Measurements from ENCODE around the gene EIF3I.
A peak's percentile ranks its signal among the peaks of the same experiment; 100 is the strongest.

EIF3I gene

DNA sequence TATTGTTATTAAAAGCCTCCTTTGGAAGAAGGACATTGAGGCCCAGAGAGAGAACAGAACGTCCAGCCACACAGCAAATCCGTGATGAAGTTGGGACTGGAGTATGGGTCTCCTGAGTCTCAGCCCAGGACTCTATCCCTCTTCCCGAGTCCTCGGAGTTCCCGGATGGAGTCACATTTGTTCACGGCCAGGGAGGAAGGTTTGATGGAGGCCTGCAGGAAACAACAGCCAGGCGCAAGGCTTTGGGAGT, 43.1 kb upstream of the EIF3I start:
- ChIA-PET CTCF (interaction anchor here (0.7 to 1.6 kb wide), 5 partner anchors 15 to 185 kb away, joined by 3 to 5 read pairs (median 4); partner anchors contain the start of gene TMEM39B), POLR2A (interaction anchor here (0.6 to 2.7 kb wide), 23 partner anchors 9 to 534 kb away, joined by 3 to 26 read pairs (median 6); partner anchors contain the start of genes BSDC1, CCDC28B, HDAC1 and IQCC)
- H3K9me3 ChIP-seq (ENCODE audit: control insufficient read depth, insufficient read depth, low read depth, low read length): no peaks in the 10 kb centered on the region
- peaks cover 13 to 44% of the 10 kb centered on the region in 2 experiments for H3K36me3 ChIP-seq (ENCODE audit: control insufficient read depth in 2 of 2, insufficient read depth in 1 of 2, low read length in 2 of 2)
- peak overlapping the region; percentile 76 for H3K27ac ChIP-seq (ENCODE audit: extremely low read depth, low read depth, low read length)
- peak overlapping the region; percentile 25 for H3K4me3 ChIP-seq (ENCODE audit: low read depth, low read length)
- H3K4me1 ChIP-seq (ENCODE audit: control insufficient read depth, insufficient read depth, low read length): peaks cover 6% of the 10 kb centered on the region; the same call in 1 of the 2 replicates
- TF ChIP-seq ZNF529 (tag by site-specific recombination; IDR thresholded peaks at IDR 0.05; ENCODE audit: insufficient replicate concordance) (no peak), ZSCAN30 (tag by site-specific recombination; IDR thresholded peaks at IDR 0.05) (peak; percentile 8; the same call in 1 of the 2 replicates), ZNF112 (tag by site-specific recombination; IDR thresholded peaks at IDR 0.05) (no peak), HOXD13 (CRISPR knock-in tag; IDR thresholded peaks at IDR 0.05; ENCODE audit: borderline replicate concordance) (no peak), ZNF133 (tag by site-specific recombination; IDR thresholded peaks at IDR 0.05) (no peak), ZNF426 (tag by site-specific recombination; IDR thresholded peaks at IDR 0.05) (no peak), ZNF114 (tag by site-specific recombination; IDR thresholded peaks at IDR 0.05) (no peak), ZNF514 (tag by site-specific recombination; IDR thresholded peaks at IDR 0.05) (no peak), PRDM2 (tag by site-specific recombination; IDR thresholded peaks at IDR 0.05; ENCODE audit: borderline replicate concordance) (no peak), WT1 (tag by site-specific recombination; IDR thresholded peaks at IDR 0.05) (no peak), ZNF518A (tag by site-specific recombination; conservative IDR thresholded peaks at IDR 0.05; ENCODE audit: low read depth) (no peak), ATF2 (tag by site-specific recombination; IDR thresholded peaks at IDR 0.05; ENCODE audit: low read depth) (no peak), ZNF791 (tag by site-specific recombination; IDR thresholded peaks at IDR 0.05) (no peak), ZBTB48 (tag by site-specific recombination; IDR thresholded peaks at IDR 0.05) (no peak), ZNF792 (tag by site-specific recombination; IDR thresholded peaks at IDR 0.05) (no peak), IKZF3 (tag by site-specific recombination; IDR thresholded peaks at IDR 0.05) (peak; percentile 89; the same call in 1 of the 2 replicates), ZNF830 (tag by site-specific recombination; IDR thresholded peaks at IDR 0.05; ENCODE audit: low read depth) (no peak), ZNF169 (tag by site-specific recombination; IDR thresholded peaks at IDR 0.05) (no peak), ZNF341 (tag by site-specific recombination; IDR thresholded peaks at IDR 0.05; ENCODE audit: low read depth) (0 out of 2 replicates have a peak, but pooled peaks have one; percentile 10), EGR2 (tag by site-specific recombination; IDR thresholded peaks at IDR 0.05; ENCODE audit: low read depth) (no peak), ZNF350 (tag by site-specific recombination; IDR thresholded peaks at IDR 0.05) (no peak), ZBTB20 (tag by site-specific recombination; IDR thresholded peaks at IDR 0.05) (no peak), ZNF585B (tag by site-specific recombination; IDR thresholded peaks at IDR 0.05) (no peak), GLI2 (tag by site-specific recombination; IDR thresholded peaks at IDR 0.05; ENCODE audit: borderline replicate concordance, low read depth) (no peak), ZSCAN23 (tag by site-specific recombination; IDR thresholded peaks at IDR 0.05) (0 out of 2 replicates have a peak, but pooled peaks have one; percentile 12)
- TF ChIP-seq, protein P1, sequence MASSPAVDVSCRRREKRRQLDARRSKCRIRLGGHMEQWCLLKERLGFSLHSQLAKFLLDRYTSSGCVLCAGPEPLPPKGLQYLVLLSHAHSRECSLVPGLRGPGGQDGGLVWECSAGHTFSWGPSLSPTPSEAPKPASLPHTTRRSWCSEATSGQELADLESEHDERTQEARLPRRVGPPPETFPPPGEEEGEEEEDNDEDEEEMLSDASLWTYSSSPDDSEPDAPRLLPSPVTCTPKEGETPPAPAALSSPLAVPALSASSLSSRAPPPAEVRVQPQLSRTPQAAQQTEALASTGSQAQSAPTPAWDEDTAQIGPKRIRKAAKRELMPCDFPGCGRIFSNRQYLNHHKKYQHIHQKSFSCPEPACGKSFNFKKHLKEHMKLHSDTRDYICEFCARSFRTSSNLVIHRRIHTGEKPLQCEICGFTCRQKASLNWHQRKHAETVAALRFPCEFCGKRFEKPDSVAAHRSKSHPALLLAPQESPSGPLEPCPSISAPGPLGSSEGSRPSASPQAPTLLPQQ (tag by site-specific recombination; IDR thresholded peaks at IDR 0.05): no peak

All from HEK293 (cell line).